Vagina (tissue), 2 donors: ENCODE data around the gene SLC2A11. TPM values are rescaled to one million over a fixed set of nuclear protein-coding genes. Genes with fewer than 3 reads are reported as not detected.

Experiments
- DNase-seq, 2 donors: peaks; one replicate each; pipeline ENCODE4 v3.0.0-alpha.2; 2017; ENCODE audit errors: extremely low spot score in 2 of 2
- H3K27ac ChIP-seq: fragments of 200-600 bp; sonication (generic); one replicate; pipeline ENCODE4 v1.5.1; 2019
- H3K27me3 ChIP-seq: fragments of 200-600 bp; sonication (generic); one replicate; pipeline ENCODE4 v1.5.1; 2019
- H3K36me3 ChIP-seq, 2 donors: fragments of 200-600 bp; sonication (generic); one replicate each; pipeline ENCODE4 v1.5.1; 2017 to 2019
- H3K4me1 ChIP-seq: fragments of 200-600 bp; sonication (generic); one replicate; pipeline ENCODE4 v1.5.1; 2019
- H3K4me3 ChIP-seq, 2 donors: fragments of 200-600 bp; sonication (generic); 1 replicate in 1 of 2; 2 replicates in 1 of 2; pipeline ENCODE4 v1.5.1; 2016 to 2019
- H3K9me3 ChIP-seq: fragments of 200-600 bp; sonication (generic); one replicate; pipeline ENCODE4 v1.5.1; 2019
- POLR2A ChIP-seq, 2 donors: fragments of 450-650 bp; IDR thresholded peaks; one replicate each; pipeline ENCODE4 v1.6.1; 2017; ENCODE audit warnings: antibody characterized with exemption in 2 of 2, mild to moderate bottlenecking in 2 of 2, moderate library complexity in 2 of 2
- POLR2AphosphoS5 ChIP-seq, 2 donors: sonication (generic); formaldehyde crosslinking; IDR thresholded peaks; one replicate each; pipeline ENCODE4 v1.9.0; 2017; ENCODE audit warnings: antibody characterized with exemption in 2 of 2, mild to moderate bottlenecking in 2 of 2, low read depth in 1 of 2; ENCODE audit not compliant: insufficient read depth in 1 of 2
- intact Hi-C: fragments of 100-400 bp; cut with DNase I; formaldehyde crosslinking; loops from one replicate; pipeline ENCODE4 v1.15.1; 2023
- total RNA-seq: library from RNA; depleted of rRNA; stranded (reverse); fragments of >200 nt; gene quantifications from one replicate; pipeline ENCODE4 v1.2.3, GENCODE V29; 2016
- TF ChIP-seq, protein P1 (sequence below), 3 experiments: fragments of 450-650 bp in 2 of 3; fragments of 200-600 bp in 1 of 3; sonication (generic) in 1 of 3; IDR thresholded peaks; one replicate each; pipeline ENCODE4 v1.5.1; 2017 to 2019; ENCODE audit warnings: antibody characterized with exemption in 3 of 3, mild to moderate bottlenecking in 2 of 3, moderate library complexity in 2 of 3

Gene SLC2A11
- total RNA-seq, 1 donor from 2014 or later: 4.9 TPM

DNA sequence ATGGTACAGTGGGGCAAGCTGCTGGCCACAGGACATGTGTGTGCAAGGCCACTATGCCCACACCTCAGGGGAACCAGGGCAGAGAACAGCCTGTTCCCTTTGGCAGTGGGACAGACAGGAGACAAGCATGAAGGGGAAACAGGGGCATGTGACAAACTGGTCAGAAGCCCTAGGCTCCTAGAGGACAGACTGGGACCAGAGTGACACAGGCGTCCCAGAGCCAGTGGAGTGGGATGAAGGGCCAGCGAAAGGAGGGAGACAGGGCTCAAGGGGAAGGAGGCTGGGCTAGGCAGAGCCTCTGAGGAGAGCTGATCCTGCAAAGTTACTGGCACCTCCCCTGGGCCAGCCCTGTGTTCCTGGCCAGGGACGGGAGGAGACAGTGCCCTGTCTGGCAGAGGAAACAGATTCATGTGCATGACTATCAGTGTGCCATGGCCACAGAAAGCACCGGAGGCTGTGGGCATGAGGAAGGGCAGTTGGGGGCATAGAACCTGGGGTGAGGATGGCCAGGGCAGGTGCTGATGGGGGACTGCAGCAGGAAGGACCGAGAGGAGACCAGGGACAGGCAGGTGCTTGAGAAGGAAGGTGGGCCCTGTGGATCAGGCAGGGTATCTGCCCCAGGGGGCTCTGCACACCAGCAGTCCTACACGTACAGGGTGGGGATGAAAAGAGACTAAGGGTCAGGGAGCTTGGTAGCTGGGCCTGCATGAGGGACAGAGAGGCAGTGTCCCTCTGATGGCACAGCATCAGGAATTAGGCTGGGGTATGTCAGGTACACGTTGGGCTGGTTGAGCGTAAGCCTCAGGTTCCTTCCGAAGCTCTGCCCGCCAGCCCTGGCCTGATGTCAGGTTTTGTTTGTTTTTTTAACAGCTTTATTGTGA lies 28.6 kb upstream of the SLC2A11 start:
- Histone ChIP-seq H3K4me3 (no peak overlapping the region), H3K27me3 (no peaks in the 10 kb centered on the region), H3K9me3 (no peaks in the 10 kb centered on the region), H3K27ac (no peak overlapping the region), H3K36me3 (peaks cover 0 to 50% of the 10 kb centered on the region in 2 donors), H3K4me1 (peaks cover 9% of the 10 kb centered on the region)
- intact Hi-C loops: no loop called here
- TF ChIP-seq POLR2AphosphoS5 (IDR thresholded peaks at IDR 0.05; ENCODE audit: insufficient read depth in 1 of 2, low read depth in 1 of 2) (no peak), POLR2A (IDR thresholded peaks at IDR 0.05) (no peak)
- TF ChIP-seq, protein P1, sequence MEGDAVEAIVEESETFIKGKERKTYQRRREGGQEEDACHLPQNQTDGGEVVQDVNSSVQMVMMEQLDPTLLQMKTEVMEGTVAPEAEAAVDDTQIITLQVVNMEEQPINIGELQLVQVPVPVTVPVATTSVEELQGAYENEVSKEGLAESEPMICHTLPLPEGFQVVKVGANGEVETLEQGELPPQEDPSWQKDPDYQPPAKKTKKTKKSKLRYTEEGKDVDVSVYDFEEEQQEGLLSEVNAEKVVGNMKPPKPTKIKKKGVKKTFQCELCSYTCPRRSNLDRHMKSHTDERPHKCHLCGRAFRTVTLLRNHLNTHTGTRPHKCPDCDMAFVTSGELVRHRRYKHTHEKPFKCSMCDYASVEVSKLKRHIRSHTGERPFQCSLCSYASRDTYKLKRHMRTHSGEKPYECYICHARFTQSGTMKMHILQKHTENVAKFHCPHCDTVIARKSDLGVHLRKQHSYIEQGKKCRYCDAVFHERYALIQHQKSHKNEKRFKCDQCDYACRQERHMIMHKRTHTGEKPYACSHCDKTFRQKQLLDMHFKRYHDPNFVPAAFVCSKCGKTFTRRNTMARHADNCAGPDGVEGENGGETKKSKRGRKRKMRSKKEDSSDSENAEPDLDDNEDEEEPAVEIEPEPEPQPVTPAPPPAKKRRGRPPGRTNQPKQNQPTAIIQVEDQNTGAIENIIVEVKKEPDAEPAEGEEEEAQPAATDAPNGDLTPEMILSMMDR (IDR thresholded peaks at IDR 0.05): no peak
- no peak for DNase-seq

DNA sequence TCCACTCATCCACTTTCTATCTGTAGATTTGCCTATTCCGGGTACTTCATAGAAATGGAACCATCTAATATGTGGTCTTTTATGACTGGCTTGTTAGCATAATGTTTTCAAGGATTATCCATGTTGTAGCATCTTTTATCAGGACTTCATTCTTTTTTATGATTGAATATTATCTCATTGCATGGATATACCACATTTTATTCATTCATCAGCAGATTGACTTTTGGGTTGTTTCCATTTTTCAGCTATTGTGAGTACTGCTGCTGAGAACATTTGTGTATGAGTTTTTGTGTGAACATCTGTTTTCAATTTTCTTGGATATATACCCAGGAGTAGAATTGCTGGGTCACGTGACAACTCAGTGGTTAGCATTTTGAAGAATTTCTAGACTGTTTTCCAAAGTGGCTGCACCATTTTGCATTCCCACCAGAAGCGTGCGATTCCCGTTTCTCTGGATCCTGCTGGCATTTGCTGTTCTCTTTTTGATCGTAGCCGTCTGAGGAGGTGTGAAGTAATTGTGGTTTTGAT lies 27.8 kb upstream of the SLC2A11 start:
- no peaks in the 10 kb centered on the region for H3K27me3 ChIP-seq
- no peak overlapping the region for H3K4me3 ChIP-seq
- H3K36me3 ChIP-seq: peaks cover 0 to 50% of the 10 kb centered on the region in 2 donors
- peaks cover 9% of the 10 kb centered on the region for H3K4me1 ChIP-seq
- H3K9me3 ChIP-seq: no peaks in the 10 kb centered on the region
- H3K27ac ChIP-seq: no peak overlapping the region
- DNase-seq: no peak
- intact Hi-C loops: no loop called here
- TF ChIP-seq POLR2AphosphoS5 (IDR thresholded peaks at IDR 0.05; ENCODE audit: insufficient read depth in 1 of 2, low read depth in 1 of 2) (no peak), POLR2A (IDR thresholded peaks at IDR 0.05) (no peak)
- TF ChIP-seq, protein P1 (IDR thresholded peaks at IDR 0.05): no peak

DNA sequence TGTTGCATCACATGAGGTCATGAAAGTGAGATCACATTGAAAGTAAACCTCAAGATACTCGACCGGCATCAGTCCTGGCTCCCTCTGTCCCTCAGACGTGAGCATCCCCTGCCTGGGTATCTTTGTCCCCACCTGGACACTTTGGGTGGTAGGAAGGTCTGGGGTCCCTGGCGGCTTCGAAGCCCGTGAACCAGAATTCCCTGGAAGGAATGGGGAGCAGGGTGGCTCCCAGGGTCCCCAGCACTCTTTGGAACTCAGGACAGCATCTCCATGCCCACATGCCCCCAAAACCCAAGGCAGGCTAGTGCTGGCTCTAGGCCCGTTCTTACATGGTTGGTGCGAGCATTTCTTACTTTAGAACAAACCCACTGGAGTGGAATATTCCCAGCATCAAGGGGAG lies 26.4 kb upstream of the SLC2A11 start:
- TF ChIP-seq POLR2AphosphoS5 (IDR thresholded peaks at IDR 0.05; ENCODE audit: insufficient read depth in 1 of 2, low read depth in 1 of 2) (no peak), POLR2A (IDR thresholded peaks at IDR 0.05) (no peak)
- TF ChIP-seq, protein P1 (IDR thresholded peaks at IDR 0.05): no peak
- intact Hi-C loops: no loop called here
- no peaks in the 10 kb centered on the region for H3K9me3 ChIP-seq
- peaks cover 9% of the 10 kb centered on the region for H3K4me1 ChIP-seq
- no peak overlapping the region for H3K4me3 ChIP-seq
- DNase-seq: no peak
- H3K27ac ChIP-seq: no peak overlapping the region
- H3K36me3 ChIP-seq: peaks cover 0 to 44% of the 10 kb centered on the region in 2 donors
- H3K27me3 ChIP-seq: no peaks in the 10 kb centered on the region

DNA sequence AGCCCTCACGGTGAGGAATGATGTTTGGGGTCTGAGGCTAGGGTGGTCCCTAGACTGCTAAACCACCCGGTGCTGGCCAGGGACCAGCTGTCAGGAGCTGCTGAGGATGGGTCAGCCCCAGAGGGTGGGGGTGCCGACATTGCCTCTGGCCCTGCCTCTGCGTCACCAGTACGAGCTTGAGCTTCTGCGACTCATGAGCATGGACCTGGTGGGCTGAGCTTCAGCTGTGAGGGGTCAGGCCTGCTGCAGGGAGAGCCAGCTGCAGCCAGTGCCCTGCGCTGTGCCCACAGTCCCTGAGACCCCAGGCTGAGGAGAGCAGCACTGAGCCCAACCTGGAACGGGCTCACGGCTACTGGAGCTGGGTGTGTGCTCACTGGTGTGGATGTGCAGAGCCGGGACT lies 25.9 kb upstream of the SLC2A11 start:
- no peak for TF ChIP-seq POLR2AphosphoS5 (IDR thresholded peaks at IDR 0.05; ENCODE audit: insufficient read depth in 1 of 2, low read depth in 1 of 2)
- no peaks in the 10 kb centered on the region for H3K27me3 ChIP-seq
- no peak overlapping the region for H3K27ac ChIP-seq
- H3K36me3 ChIP-seq: peaks cover 0 to 38% of the 10 kb centered on the region in 2 donors
- no peak for DNase-seq
- intact Hi-C loops: no loop called here
- H3K4me3 ChIP-seq: no peak overlapping the region
- H3K9me3 ChIP-seq: no peaks in the 10 kb centered on the region
- peaks cover 9% of the 10 kb centered on the region for H3K4me1 ChIP-seq

DNA sequence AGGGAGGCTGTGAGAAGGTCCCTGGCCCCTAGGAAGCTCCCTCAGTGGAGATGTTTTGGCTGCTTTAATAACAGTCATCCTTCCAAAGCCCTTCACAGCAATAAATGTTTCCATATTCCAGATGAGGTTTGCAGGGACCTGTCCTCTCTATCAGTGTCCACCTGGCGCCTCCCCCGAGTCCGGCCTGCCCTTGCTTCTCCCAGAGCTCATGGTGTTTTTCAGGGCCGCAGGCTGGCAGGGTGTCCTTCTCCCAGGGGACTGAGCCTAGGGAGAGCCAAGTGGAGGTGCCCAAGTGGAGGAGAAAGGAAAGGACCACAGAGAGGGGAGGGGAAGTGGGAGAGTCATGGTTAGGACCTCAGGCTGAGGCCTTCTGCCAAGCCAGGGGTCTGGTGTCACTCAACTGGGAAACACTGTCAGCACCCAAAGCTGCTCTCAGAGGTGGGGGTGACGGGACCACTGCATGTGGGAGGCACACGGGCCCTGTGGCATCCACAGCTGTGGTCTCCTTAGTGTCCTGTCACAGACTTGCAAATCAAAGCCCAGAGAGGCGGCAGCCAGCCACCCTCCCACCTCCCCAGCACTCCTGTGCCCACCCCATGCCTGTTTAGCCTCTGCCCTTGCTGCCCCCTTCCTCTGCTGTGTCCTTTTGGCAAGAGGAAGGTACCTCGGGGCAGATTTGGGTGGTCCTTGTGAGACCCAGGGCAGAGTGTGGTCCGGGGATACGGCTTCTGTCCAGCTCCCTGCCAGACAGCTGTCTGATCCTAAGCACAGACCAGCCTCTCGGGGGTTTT lies 25.3 kb upstream of the SLC2A11 start:
- no peak for DNase-seq
- H3K36me3 ChIP-seq: peaks cover 0 to 33% of the 10 kb centered on the region in 2 donors
- H3K4me3 ChIP-seq: no peak overlapping the region
- H3K27ac ChIP-seq: no peak overlapping the region
- TF ChIP-seq POLR2AphosphoS5 (IDR thresholded peaks at IDR 0.05; ENCODE audit: insufficient read depth in 1 of 2, low read depth in 1 of 2): no peak
- TF ChIP-seq POLR2A (IDR thresholded peaks at IDR 0.05): no peak
- TF ChIP-seq, protein P1 (IDR thresholded peaks at IDR 0.05): no peak
- intact Hi-C loops: no loop called here
- H3K4me1 ChIP-seq: peaks cover 9% of the 10 kb centered on the region
- H3K27me3 ChIP-seq: no peaks in the 10 kb centered on the region
- no peaks in the 10 kb centered on the region for H3K9me3 ChIP-seq
